ENCODE measurements around the gene RTP4.

The RTP4 gene, protein sequence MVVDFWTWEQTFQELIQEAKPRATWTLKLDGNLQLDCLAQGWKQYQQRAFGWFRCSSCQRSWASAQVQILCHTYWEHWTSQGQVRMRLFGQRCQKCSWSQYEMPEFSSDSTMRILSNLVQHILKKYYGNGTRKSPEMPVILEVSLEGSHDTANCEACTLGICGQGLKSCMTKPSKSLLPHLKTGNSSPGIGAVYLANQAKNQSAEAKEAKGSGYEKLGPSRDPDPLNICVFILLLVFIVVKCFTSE

DNA sequence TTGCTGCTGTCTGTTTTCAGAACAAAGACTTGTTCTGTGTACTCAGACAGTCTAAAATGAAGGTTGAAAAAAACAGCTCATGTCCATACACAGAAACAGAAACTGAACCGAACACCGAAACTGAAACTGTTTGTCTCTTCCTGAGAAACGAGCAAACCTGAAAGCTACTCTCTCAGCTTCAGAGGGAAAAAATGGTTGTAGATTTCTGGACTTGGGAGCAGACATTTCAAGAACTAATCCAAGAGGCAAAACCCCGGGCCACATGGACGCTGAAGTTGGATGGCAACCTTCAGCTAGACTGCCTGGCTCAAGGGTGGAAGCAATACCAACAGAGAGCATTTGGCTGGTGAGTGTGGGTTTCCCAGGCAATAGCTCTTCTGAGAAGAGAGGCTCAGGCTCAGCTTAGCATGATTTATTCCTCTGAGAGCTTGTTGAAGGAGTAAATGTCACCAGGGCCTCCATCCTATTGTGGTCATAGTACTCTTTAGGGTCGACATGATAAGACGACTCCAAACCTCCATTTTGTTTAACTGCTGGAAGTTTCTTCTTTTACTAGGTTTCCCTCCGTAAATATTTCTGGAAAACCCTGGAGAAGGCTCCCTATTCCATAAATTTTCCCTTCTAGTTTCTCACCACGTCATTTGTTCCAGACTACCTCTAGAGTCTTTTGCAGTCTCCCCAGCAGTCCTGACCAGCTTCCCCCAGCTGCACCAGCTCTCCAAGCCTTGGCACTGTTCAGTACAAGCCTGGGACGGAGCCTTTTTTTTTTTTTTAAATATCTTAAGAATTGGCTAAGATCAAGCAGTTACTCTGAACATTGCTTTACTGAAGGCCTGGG, at the start of gene RTP4:
Gene RTP4 (plus strand): TSS at position 135 of the 838 bp plus-strand sequence. CDS start 57 bp downstream, at position 192.
- H3K27ac ChIP-seq = no peak within 1 kb of the TSS

DNA sequence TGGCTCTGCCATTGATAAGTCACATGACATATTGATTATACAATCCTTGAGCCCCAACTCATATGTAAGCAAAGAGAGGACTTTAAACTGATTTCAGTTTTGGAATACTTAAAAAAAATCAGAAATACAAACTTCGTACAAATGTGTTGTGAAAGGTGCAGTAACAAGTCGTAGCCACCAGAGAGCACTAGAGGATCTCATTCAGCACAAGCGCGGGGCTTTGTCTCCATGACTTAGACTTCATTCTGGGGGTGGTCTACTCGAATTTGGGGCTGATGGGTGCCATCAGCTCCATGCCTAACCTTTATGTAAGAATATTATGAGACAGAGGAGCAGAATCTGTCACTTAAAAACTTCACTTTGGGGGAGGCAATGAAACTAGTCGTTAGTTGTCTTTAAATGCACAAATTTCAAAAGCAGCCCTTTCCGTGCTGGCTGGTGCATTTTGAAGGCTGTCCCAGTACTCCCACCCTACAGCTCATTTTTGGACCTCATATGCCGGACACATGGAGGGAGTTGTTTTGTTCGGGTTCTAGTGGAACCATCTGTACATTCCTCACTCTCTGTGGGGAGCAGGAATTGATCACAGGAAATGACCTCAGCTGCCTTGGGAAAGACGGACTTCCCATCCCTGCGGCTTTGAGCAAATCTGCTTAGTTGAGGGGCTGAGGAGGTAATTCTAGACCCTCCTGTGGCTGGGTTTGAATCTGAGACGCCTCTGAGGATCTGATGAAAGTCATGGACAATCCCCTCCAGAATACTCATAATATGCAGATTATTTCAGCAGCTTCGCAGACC, 49.2 kb upstream of the RTP4 start:
- no peak overlapping the region for H3K27ac ChIP-seq
- TF ChIP-seq ZFX (IDR thresholded peaks at IDR 0.05; ENCODE audit: borderline replicate concordance) = no peak
- TF ChIP-seq, protein P1, sequence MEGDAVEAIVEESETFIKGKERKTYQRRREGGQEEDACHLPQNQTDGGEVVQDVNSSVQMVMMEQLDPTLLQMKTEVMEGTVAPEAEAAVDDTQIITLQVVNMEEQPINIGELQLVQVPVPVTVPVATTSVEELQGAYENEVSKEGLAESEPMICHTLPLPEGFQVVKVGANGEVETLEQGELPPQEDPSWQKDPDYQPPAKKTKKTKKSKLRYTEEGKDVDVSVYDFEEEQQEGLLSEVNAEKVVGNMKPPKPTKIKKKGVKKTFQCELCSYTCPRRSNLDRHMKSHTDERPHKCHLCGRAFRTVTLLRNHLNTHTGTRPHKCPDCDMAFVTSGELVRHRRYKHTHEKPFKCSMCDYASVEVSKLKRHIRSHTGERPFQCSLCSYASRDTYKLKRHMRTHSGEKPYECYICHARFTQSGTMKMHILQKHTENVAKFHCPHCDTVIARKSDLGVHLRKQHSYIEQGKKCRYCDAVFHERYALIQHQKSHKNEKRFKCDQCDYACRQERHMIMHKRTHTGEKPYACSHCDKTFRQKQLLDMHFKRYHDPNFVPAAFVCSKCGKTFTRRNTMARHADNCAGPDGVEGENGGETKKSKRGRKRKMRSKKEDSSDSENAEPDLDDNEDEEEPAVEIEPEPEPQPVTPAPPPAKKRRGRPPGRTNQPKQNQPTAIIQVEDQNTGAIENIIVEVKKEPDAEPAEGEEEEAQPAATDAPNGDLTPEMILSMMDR (IDR thresholded peaks at IDR 0.05) = peak; percentile 82

More for the DNA sequence above, at the start of gene RTP4:
- TF ChIP-seq, protein P1 (IDR thresholded peaks at IDR 0.05) = no peak
- no peak for TF ChIP-seq ZFX (IDR thresholded peaks at IDR 0.05; ENCODE audit: borderline replicate concordance)

DNA sequence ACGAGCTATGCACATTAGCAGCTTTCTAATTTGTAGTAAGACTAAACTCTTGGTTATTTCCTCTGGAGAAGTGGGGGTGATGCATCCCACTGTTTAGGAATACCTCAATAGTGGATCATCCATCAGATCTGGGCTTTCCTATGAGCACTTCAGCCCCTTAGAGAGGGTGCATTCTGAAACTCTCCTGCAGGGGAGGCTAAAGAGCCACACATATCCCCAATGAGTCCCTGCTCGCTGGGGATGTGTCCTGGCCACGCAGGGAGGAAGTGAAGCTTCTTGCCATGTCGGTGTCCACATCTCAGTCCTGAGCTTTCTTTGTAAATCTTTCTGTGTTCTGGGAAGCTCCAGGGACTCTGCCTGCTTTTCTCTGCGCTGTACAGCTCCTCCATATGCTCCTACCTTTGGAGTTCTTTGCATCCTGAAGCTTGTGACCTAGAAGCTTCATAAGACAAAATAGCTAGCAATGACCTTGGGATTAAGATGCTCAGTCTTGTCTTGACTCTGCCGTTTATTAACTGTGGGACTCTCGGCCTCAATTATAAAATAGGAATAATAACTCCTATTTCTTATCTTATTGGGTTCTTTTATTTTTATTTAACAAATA, 48.4 kb upstream of the RTP4 start:
- H3K27ac ChIP-seq = no peak overlapping the region
- TF ChIP-seq, protein P1 (IDR thresholded peaks at IDR 0.05) = peak; percentile 85
- TF ChIP-seq ZFX (IDR thresholded peaks at IDR 0.05; ENCODE audit: borderline replicate concordance) = no peak

DNA sequence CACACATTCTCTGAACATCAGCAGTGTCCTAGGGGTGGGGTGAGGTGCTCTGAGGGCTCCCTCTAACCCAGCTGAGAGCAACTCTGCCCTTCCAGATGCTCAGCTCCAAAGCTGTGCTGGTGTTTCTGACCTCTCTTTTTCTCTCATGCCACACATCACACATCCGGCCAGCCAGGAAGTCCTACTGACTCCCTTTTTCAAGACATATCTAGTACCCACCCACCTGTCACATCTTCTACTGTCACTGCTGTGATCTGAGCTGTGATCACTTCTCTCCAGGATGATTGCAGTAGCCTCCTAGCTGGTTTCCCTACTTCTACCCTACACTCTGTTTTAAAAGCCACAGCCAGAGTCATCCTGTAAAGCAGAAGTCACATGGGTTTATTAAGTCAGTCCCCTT, 46.4 kb upstream of the RTP4 start:
- TF ChIP-seq, protein P1 (IDR thresholded peaks at IDR 0.05) = no peak
- no peak for TF ChIP-seq ZFX (IDR thresholded peaks at IDR 0.05; ENCODE audit: borderline replicate concordance)

DNA sequence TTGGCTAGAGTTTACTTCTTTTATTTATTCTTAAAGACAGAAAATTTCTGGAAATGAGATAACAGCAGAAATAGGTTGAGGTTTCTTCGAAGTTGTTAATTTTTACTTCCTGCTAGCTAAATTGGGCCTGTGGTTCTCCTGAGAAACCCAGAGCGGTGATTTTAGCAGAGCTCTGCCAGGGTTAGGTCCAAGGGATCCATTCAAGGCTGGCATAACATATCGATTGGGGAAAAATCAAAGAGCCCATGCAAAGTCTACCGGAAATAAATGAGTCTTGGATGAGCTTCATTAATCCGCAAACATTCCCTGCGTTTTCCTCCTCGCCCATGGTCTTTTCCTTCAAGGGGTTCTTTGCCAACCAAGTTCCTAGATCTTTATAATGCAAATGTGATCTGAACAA, 45.9 kb upstream of the RTP4 start:
- TF ChIP-seq, protein P1 (IDR thresholded peaks at IDR 0.05) = no peak
- no peak for TF ChIP-seq ZFX (IDR thresholded peaks at IDR 0.05; ENCODE audit: borderline replicate concordance)
- no peak overlapping the region for H3K27ac ChIP-seq

More for the DNA sequence above, 46.4 kb upstream of the RTP4 start:
- no peak overlapping the region for H3K27ac ChIP-seq

DNA sequence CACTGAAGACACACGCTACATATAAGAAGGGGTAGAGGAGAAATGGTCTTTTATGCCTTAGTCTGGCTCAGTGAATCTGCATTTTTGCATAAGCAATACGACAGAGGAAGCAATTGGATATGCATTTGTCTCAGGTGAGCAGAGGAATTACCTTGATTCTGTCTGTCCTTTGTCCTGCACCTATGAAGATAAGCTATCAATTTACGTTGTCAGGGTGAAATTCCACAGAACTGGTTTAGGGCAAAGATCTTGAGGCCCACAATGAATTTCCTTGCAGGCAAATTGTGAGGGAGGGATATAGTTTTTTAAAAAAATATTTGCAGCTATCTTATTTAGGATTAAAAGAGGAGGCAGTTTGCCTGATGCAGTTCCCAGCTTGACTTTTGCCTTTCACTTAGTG, 45.1 kb upstream of the RTP4 start:
- TF ChIP-seq ZFX (IDR thresholded peaks at IDR 0.05; ENCODE audit: borderline replicate concordance) = no peak
- TF ChIP-seq, protein P1 (IDR thresholded peaks at IDR 0.05) = no peak
- H3K27ac ChIP-seq = no peak overlapping the region
